Liver (tissue), 9 donors: ENCODE data around the gene POPDC2. TPM values are rescaled to one million over a fixed set of nuclear protein-coding genes. Genes with fewer than 3 reads are reported as not detected.

Source experiments
- DNase-seq: peaks from one replicate; pipeline ENCODE4 v3.0.0-alpha.2; 2017; ENCODE audit warnings: low spot score
- H3K27ac ChIP-seq, 2 donors: one replicate each; pipeline ENCODE4 v1.7.0; 2013; ENCODE audit warnings: inconsistent platforms in 2 of 2, low read length in 2 of 2, control low read depth in 1 of 2, low read depth in 1 of 2, mild to moderate bottlenecking in 1 of 2
- H3K27me3 ChIP-seq, 4 donors: one replicate each; pipeline versions ENCODE4 v1.6.1 to v1.7.0; 2013; ENCODE audit warnings: low read length in 3 of 4, inconsistent platforms in 1 of 4, mild to moderate bottlenecking in 1 of 4, moderate library complexity in 1 of 4; ENCODE audit not compliant: control insufficient read depth in 4 of 4, insufficient read depth in 4 of 4
- H3K36me3 ChIP-seq, 4 donors: one replicate each; pipeline versions ENCODE4 v1.6.1 to v1.7.0; 2013; ENCODE audit warnings: low read length in 3 of 4, mild to moderate bottlenecking in 3 of 4, low read depth in 1 of 4, moderate library complexity in 1 of 4; ENCODE audit not compliant: control insufficient read depth in 4 of 4, insufficient read depth in 3 of 4
- H3K4me1 ChIP-seq, 4 donors: one replicate each; pipeline versions ENCODE4 v1.6.1 to v1.7.0; 2013; ENCODE audit warnings: low read length in 3 of 4, mild to moderate bottlenecking in 3 of 4, moderate library complexity in 1 of 4; ENCODE audit not compliant: control insufficient read depth in 4 of 4, insufficient read depth in 4 of 4
- H3K4me3 ChIP-seq, 3 donors: one replicate each; pipeline versions ENCODE4 v1.6.1 to v1.7.0; 2013; ENCODE audit warnings: low read length in 3 of 3, control low read depth in 1 of 3, low read depth in 1 of 3, mild to moderate bottlenecking in 1 of 3
- H3K9ac ChIP-seq, 2 donors: one replicate each; pipeline ENCODE4 v1.7.0; 2013; ENCODE audit warnings: low read length in 2 of 2, mild to moderate bottlenecking in 2 of 2, moderate library complexity in 2 of 2, control low read depth in 1 of 2, low read depth in 1 of 2
- H3K9me3 ChIP-seq, 4 donors: one replicate each; pipeline versions ENCODE4 v1.6.1 to v1.7.0; 2013; ENCODE audit warnings: low read length in 3 of 4; ENCODE audit not compliant: control insufficient read depth in 4 of 4
- ATF3 ChIP-seq: IDR thresholded peaks from 2 replicates; pipeline ENCODE4 v1.6.1; 2016; ENCODE audit warnings: antibody characterized with exemption
- CTCF ChIP-seq: fragments of 150-350 bp; IDR thresholded peaks from 2 replicates; pipeline ENCODE4 v1.5.1; 2017; ENCODE audit warnings: improper control_type of control experiment, low read depth, low read length; ENCODE audit not compliant: missing input control
- EGR1 ChIP-seq, 2 donors: IDR thresholded peaks; 2 replicates each; pipeline ENCODE4 v1.6.1; 2016 to 2018; ENCODE audit warnings: antibody characterized with exemption in 2 of 2, low read depth in 2 of 2
- FOXA1 ChIP-seq: IDR thresholded peaks from 2 replicates; pipeline ENCODE4 v1.6.1; 2016; ENCODE audit warnings: antibody characterized with exemption
- FOXA2 ChIP-seq: IDR thresholded peaks from 2 replicates; pipeline ENCODE4 v1.6.1; 2016; ENCODE audit warnings: antibody characterized with exemption
- GABPA ChIP-seq, 2 donors: IDR thresholded peaks in 1 of 2; conservative IDR thresholded peaks in 1 of 2; 2 replicates each; pipeline ENCODE4 v1.6.1; 2016; ENCODE audit warnings: antibody characterized with exemption in 2 of 2, mild to moderate bottlenecking in 1 of 2, moderate library complexity in 1 of 2
- HNF4A ChIP-seq, 2 donors: conservative IDR thresholded peaks; 2 replicates each; pipeline ENCODE4 v1.6.1; 2016; ENCODE audit warnings: antibody characterized with exemption in 2 of 2, mild to moderate bottlenecking in 2 of 2
- HNF4G ChIP-seq: IDR thresholded peaks from 2 replicates; pipeline ENCODE4 v1.6.1; 2016; ENCODE audit warnings: antibody characterized with exemption
- NR2F2 ChIP-seq: IDR thresholded peaks from 2 replicates; pipeline ENCODE4 v1.6.1; 2016; ENCODE audit warnings: antibody characterized with exemption
- RAD21 ChIP-seq, 2 donors: IDR thresholded peaks; 2 replicates each; pipeline ENCODE4 v1.6.1; 2016; ENCODE audit warnings: antibody characterized with exemption in 2 of 2, mild to moderate bottlenecking in 2 of 2
- YY1 ChIP-seq: IDR thresholded peaks from 2 replicates; pipeline ENCODE4 v1.6.1; 2016; ENCODE audit warnings: antibody characterized with exemption, mild to moderate bottlenecking
- WGBS: extraction: QIAGEN DNeasy Blood & Tissue Kit; methylation state at CpG from one replicate; pipeline ENCODE4 v1.1.7; 2013; 5-methylcytosine and 5-hydroxymethylcytosine counted together
- polyA plus RNA-seq, 2 donors: library from polyadenylated mRNA; stranded (reverse) in 1 of 2; unstranded in 1 of 2; fragments of 200-250 nt in 1 of 2; fragments of >200 nt in 1 of 2; fragmentation: Nextera tagmentation in 1 of 2; extraction: Ambion mirVana in 1 of 2; gene quantifications; one replicate each; pipeline versions ENCODE4 v1.2.1 to v1.2.3, GENCODE V29; 2013 to 2015
- total RNA-seq, 2 donors: library from RNA; depleted of rRNA; stranded (reverse); fragments of >200 nt; gene quantifications; one replicate each; pipeline ENCODE4 v1.2.3, GENCODE V29; 2014
- donor health status: healthy.
- donor health status: healthy.
- donor health status: healthy.
- donor health status: healthy.
- donor health status: healthy.

The POPDC2 gene
- total and polyA plus RNA-seq, 4 donors: 0.16 to 1.1 (median 0.46) TPM

GRCh38 chr3:119627461-119627860, 32.9 kb downstream of the POPDC2 start (continued):
- TF ChIP-seq CTCF (no peak), ATF3 (no peak)

- Histone ChIP-seq H3K9me3 (no peaks in the 10 kb centered on the region), H3K4me1 (no peaks in the 10 kb centered on the region), H3K27me3 (no peaks in the 10 kb centered on the region), H3K36me3 (peaks cover 0 to 6% (median 3%) of the 10 kb centered on the region in 4 donors), H3K27ac (no peak overlapping the region), H3K9ac (no peak overlapping the region), H3K4me3 (no peak overlapping the region)
- no peak for TF ChIP-seq EGR1 (IDR thresholded peaks at IDR 0.05; ENCODE audit: low read depth in 2 of 2)
- no peak for TF ChIP-seq GABPA (IDR thresholded peaks at IDR 0.05 in 1 of 2, conservative IDR thresholded peaks at IDR 0.05 in 1 of 2)
- no peak for TF ChIP-seq HNF4G
- no peak for TF ChIP-seq FOXA2
- no peak for TF ChIP-seq HNF4A (conservative IDR thresholded peaks at IDR 0.05)
- TF ChIP-seq FOXA1: no peak
- TF ChIP-seq ATF3: no peak
- no peak for TF ChIP-seq YY1
- TF ChIP-seq CTCF: no peak
- no peak for DNase-seq
- WGBS: 98% methylated on average over 1 of the region's 1 CpG
Measured at GRCh38 chr3:119626196-119626595, 34.2 kb downstream of the POPDC2 start.

GRCh38 chr3:119625451-119626153, 34.8 kb downstream of the POPDC2 start:
- Histone ChIP-seq H3K27ac (no peak overlapping the region), H3K36me3 (peaks cover 0 to 12% (median 6%) of the 10 kb centered on the region in 4 donors), H3K4me1 (no peaks in the 10 kb centered on the region), H3K9ac (no peak overlapping the region), H3K9me3 (no peaks in the 10 kb centered on the region), H3K4me3 (no peak overlapping the region), H3K27me3 (no peaks in the 10 kb centered on the region)
- TF ChIP-seq YY1 (no peak), RAD21 (IDR thresholded peaks at IDR 0.05) (no peak), NR2F2 (no peak), EGR1 (IDR thresholded peaks at IDR 0.05; ENCODE audit: low read depth in 2 of 2) (no peak)
- no peak for DNase-seq
- 91% methylated on average over 8 of the region's 8 CpGs for WGBS
